Subcutaneous adipose tissue (tissue), 4 donors: ENCODE data around the gene GADD45B. TPM values are rescaled to one million over a fixed set of nuclear protein-coding genes. Genes with fewer than 3 reads are reported as not detected.

Experiments
- total RNA-seq, 4 donors: library from RNA; depleted of rRNA; stranded (reverse); fragments of >200 nt; gene quantifications; one replicate each; pipeline ENCODE4 v1.1.0, GENCODE V29; 2016
- TF ChIP-seq, protein P1 (sequence below): fragments of 450-650 bp; IDR thresholded peaks from one replicate; pipeline ENCODE4 v1.5.1; 2016; ENCODE audit warnings: low read depth, mild to moderate bottlenecking, control low read depth, antibody characterized with exemption, moderate library complexity

Gene GADD45B
- total RNA-seq, 4 donors from 2014 or later = 119 to 260 (median 212) TPM

DNA sequence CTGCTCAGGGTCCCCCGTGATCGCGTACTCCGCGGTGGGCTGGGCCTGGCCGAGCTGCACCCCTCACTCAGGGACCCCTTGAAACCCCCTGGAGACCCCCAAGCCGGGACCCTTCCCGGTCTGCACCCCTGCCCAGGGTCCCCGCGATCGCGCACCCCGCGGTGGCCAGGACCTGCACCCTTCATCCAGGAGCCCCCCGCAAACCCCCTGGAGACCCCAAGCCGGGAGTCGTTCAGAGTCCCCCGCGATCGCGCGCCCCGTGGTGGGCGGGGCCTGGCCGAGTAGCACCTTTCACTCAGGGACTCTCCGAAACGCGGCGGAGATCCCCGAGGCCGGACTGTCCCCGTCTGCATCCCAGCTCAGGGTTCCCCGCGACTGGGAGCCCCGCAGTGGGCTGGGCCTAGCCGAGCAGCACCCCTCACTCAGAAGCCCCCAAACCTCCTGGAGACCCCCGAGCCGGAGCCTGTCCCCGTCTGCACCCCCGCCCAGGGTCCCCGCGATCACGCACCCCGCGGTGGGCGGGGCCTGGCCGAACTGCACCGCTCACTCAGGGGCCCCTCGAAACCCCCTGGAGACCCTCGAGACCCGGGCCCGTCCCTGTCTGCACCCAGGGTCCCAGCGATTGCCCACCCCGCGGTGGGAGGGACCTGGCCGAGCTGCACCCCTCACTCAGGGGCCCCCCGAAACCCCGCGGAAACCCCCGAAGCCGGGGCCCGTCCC, 19.9 kb upstream of the GADD45B start:
- TF ChIP-seq, protein P1, sequence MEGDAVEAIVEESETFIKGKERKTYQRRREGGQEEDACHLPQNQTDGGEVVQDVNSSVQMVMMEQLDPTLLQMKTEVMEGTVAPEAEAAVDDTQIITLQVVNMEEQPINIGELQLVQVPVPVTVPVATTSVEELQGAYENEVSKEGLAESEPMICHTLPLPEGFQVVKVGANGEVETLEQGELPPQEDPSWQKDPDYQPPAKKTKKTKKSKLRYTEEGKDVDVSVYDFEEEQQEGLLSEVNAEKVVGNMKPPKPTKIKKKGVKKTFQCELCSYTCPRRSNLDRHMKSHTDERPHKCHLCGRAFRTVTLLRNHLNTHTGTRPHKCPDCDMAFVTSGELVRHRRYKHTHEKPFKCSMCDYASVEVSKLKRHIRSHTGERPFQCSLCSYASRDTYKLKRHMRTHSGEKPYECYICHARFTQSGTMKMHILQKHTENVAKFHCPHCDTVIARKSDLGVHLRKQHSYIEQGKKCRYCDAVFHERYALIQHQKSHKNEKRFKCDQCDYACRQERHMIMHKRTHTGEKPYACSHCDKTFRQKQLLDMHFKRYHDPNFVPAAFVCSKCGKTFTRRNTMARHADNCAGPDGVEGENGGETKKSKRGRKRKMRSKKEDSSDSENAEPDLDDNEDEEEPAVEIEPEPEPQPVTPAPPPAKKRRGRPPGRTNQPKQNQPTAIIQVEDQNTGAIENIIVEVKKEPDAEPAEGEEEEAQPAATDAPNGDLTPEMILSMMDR = no peak

DNA sequence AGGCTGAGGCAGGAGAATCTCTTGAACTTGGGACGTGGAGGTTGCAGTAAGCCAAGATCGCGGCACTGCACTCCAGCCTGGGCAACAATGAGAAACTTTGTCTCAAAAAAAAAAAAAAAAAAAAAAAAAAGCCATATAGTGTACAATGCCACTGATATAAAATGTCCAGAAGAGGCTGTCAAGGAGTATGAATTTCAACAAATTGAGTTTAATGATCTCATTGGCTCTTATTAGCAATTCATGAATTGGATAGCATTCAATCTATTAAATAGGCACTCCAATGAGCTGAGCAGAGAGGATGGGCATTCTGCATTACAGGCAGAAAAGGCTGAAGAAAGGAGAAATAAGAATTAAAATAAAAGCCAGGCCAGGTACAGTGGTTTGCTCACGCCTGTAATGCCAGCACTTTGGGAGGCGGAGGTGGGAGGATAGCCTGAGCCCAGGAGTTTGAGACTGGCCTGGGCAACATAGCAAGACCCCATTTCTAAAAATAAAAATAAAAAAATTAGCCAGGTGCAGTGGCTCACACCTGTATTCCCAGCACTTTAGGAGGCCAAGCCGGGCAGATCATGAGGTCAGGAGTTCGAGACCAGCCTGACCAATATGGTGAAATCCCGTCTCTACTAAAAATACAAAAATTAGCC, 18.4 kb upstream of the GADD45B start:
- TF ChIP-seq, protein P1 = no peak

DNA sequence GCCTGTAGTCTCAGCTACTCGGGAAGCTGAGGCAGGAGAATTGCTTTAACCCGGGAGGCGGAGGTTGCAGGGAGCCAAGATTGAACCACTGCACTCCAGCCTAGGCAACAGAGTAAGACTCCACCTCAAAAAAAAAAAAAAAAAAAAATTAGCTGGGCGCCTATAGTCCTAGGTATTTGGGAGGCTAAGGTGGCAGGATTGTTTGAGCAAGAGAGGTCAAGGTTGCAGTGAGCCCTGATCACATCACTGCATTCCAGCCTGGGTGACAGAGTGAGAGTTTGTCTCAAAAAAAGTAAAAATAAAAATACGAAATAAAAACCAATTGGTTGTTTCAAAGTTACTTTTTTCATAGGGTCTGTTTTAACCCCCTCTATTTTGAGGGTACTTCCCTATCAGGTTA, 17.9 kb upstream of the GADD45B start:
- TF ChIP-seq, protein P1 = no peak

DNA sequence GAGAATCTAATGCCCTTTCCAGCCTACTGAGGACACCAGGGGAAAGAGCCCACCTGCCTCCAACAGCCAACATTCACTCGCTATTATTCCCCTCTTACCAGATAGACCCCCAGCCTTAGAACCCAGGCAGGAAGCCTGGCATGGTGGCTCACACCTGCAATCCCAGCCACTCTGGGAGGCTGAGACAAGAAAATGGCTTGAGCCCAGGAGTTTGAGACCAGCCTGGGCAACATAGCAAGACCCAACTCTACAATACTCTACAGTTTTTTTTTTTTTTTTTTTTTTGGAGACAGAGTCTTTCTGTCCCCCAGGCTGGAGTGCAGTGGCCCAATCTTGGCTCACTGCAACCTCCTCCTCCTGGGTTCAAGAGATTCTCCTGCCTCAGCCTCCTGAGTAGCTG, 15.7 kb upstream of the GADD45B start:
- TF ChIP-seq, protein P1 = no peak

DNA sequence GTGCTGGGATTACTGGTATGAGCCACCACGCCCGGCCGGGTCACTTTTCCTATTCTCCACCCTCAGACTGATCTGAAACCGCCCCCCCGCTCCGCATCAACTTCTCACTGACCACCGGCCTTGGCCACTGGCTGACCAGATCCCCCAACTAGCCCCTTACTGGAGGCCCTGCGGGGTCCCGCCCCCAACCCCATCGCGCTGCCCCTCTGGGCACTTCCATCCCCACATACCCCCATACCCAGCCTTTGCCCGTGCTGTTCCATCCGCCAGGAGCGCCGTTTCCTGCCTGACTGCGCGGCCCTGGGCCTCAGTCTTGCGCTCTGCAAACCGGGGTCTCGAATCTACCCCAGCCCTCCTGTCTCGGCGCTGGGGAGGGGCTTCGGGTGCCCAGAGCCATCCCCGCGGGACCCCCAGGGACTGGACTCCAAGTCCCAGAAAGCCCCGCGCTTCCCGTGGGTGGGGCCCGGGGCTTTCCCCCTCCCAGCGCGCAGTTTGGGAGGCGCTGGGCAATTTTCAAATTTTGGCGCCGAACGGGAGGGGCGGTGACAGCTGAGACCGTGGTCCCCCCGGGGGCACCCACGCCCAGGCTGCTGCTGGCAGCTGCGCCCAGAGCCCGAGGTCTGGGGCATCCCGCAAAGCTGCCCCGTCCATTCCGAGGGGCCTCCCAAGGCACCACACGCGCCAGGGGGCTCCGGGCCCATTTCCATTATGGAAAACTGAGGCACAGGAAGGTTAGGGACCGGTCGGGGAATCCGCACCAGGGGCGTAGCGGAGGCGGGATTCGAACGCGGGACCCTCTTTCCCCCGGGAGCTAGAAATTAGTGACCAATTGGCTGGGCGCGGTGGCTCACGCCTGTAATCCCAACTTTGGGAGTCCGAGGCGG, 13.9 kb upstream of the GADD45B start:
- TF ChIP-seq, protein P1 = no peak

DNA sequence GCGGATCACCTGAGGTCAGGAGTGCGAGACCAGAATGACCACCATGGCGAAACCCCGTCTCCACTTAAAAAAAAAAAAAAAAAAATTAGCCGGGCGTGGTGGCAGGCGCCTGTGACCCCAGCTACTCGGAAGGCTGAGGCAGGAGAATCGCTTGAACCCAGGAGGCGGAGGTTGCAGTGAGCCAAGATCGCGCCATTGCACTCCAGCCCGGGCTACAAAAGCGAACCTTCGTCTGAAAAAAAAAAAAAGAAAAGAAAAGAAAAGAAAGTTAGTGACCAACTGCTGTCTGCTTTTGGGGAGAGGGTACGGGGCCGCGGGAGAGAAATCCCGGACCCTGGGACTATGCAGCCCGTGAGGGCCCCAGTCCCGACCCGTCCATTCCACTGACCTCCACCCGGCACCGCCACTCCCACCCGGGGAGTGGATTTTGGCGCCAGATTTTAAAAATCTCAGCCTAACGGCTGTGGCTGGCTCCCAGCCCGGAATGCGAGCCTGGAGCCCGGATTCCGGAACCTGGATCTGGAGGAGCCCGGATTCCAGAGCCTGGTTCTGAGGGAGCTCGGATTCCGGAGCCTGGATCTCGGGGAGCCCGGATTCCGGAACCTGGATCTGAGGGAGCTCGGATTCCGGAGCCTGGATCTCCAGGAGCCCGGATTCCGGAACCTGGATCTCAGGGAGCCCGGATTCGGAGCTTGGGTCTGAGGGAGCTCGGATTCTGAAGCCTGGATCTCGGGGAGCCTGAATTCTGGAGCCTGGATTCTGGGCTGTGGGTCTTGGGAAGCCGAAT, 13.1 kb upstream of the GADD45B start:
- TF ChIP-seq, protein P1 = no peak
